NOMO-1 treated with dmso at 0.1 percent for 144 hours (cell line): ENCODE data around the gene TCEANC2.
"Not testable (repeated sequence)": the region's sequence is repeated elsewhere in the genome, so short reads cannot be mapped to it uniquely, and the experiment has no call there.

Experiments
- DNase-seq: peaks from one replicate; lab custom pipeline; 2025; ENCODE audit not compliant: unreplicated experiment; lab: John Stamatoyannopoulos, UW

TCEANC2 gene

GRCh38 chr1:54052934-54053744 lies at the start of gene TCEANC2, which contains the start of gene TMEM59:
TCEANC2 (plus strand) TSS chr1:54053608; CDS start chr1:54054423, 815 bp downstream.
TMEM59 (minus strand) TSS chr1:54053204; CDS start chr1:54053188, 16 bp downstream.
- DNase-seq = peak; percentile 99

DNA sequence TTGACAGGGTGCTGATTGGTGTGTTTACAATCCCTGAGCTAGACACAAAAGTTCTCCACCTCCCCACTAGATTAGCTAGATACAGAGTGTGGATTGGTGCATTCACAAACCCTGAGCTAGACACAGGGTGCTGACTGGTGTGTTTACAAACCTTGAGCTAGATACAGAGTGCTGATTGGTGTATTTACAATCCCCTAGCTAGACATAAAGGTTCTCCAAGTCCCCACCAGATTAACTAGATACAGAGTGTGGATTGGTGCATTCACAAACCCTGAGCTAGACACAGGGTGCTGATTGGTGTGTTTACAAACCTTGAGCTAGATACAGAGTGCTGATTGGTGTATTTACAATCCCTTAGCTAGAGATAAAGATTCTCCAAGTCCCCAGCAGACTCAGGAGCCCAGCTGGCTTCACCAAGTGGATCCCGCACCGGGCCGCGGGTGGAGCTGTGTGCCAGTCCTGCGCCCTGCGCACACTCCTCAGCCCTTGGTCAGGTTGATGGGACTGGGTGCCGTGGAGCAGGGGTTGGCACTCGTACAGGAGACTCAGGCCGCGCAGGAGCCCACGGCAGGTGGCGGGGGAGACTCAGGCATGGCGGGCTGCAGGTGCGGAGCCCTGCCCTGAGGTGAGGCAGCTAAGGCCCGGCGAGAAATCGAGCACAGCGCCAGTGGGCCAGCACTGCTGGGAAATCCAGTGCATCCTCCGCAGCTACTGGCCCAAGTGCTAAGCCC lies 49.5 kb upstream of the TCEANC2 start:
- DNase-seq = not testable (repeated sequence)

- no peak for DNase-seq
Observed at GRCh38 chr1:54004481-54005049, 48.8 kb upstream of the TCEANC2 start.

GRCh38 chr1:54006508-54006907 lies 46.9 kb upstream of the TCEANC2 start:
- DNase-seq = no peak

GRCh38 chr1:54007613-54008012 lies 45.8 kb upstream of the TCEANC2 start:
- DNase-seq = no peak

DNA sequence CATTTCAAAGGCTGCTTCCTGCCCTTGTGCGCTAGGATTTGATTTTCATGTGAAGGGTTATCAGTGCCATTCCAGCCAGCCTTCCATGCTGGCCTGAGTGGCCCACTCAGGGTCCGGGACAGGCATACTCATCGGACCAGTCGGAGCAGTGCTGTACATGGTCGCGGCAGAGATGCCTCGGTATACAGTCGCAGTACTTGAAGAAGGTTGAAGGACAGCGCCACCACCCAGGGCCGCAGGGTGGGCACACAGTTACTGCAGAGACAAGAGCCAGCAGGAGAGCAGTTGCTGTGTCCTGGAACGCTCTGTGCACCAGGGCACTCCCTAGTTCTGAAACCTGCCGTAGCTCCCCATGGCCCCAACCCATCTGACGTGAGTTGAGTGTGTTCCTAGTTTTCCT lies 44.5 kb upstream of the TCEANC2 start:
- DNase-seq = no peak

- DNase-seq = no peak
Observed at GRCh38 chr1:54009406-54009805, 44.0 kb upstream of the TCEANC2 start.

GRCh38 chr1:54010415-54011117 lies 42.8 kb upstream of the TCEANC2 start:
- no peak for DNase-seq

DNA sequence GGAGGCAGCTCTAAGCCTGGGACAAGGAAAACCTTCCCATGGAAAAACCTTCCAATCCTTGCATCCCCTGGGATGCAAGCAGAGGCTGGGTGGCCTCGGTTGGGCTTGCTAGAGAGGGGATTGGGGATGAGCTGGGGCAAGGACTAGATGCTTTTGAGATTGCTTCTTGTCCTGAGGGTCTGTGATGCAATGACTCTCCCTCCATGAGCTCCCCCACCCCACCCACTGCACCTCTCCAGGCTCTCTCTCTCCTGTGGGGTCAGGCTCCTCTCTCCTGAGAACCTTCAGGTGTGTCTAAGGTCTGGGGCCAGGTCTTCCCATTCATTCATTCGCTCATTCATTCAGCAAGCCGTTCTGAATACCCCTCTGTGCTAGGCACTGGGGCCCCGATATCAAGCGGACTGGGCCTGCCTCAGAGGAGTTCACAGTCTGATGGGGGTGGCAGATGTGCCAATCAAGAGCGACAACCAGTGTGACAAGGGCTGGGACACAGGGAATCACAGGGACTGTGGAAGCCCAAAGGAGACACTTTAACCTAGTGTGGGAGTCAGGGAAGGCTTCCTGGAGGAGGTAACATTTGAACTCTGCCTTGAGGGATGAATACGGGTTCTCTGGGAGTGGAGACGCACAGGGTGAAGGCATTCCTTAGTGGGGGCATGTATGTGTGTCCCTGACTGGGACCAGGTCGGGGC lies 41.9 kb upstream of the TCEANC2 start:
- no peak for DNase-seq

DNA sequence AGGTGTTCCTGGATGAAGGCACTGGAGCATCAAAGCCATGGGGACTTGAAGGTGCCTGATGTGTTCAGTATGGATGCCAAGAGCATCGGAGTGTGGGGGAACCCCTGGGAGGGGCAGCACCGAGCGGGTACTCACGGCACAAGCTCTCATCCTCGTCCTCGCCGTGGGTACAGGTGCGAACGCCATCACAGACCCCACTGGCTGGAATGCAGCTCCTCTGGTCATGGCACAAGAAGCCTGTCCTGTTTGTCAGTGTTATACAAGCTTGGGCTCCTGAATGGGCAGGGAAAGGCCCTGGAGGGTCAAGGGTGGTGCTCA lies 41.4 kb upstream of the TCEANC2 start:
- DNase-seq = no peak

- DNase-seq = no peak
Observed at GRCh38 chr1:54012863-54013262, 40.5 kb upstream of the TCEANC2 start.

- DNase-seq = no peak
Observed at GRCh38 chr1:54013393-54014008, 39.9 kb upstream of the TCEANC2 start.

DNA sequence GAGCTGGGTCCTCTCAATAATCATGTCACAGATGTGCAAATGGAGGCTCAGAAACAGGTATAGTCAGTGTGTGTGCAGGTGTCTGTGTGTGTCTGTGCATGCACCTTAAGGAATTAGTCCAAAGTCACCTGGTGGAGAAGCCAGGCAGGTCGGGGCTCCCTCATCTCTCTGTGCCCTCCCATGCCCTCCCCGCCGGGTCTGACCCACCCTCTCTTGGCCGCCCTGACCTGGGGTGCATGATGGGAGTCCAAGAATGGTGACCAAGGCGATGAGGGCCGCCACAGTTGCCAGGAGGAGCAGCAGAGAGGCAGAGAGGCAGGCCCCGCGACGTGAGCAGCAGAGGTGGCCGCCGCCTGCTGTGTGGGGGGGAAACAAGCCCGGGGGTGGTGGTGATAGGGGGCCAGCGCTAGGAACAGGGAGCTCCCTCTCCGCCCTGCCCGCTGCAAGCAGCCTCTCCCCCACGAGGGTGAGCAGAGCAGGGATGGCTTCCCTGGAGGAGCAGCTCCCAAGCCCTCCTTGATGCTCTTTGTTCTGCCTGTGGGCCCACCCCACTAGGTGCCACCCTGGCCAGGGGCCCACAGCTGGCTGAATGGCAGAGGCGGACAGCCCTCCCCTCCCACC lies 39.3 kb upstream of the TCEANC2 start:
- DNase-seq = no peak

- no peak for DNase-seq
Observed at GRCh38 chr1:54016343-54017282, 36.8 kb upstream of the TCEANC2 start.

GRCh38 chr1:54017979-54018378 lies 35.4 kb upstream of the TCEANC2 start, which contains the start of gene LDLRAD1:
LDLRAD1 (minus strand) TSS chr1:54018186; CDS start chr1:54018112, 74 bp downstream.
- DNase-seq = no peak

DNA sequence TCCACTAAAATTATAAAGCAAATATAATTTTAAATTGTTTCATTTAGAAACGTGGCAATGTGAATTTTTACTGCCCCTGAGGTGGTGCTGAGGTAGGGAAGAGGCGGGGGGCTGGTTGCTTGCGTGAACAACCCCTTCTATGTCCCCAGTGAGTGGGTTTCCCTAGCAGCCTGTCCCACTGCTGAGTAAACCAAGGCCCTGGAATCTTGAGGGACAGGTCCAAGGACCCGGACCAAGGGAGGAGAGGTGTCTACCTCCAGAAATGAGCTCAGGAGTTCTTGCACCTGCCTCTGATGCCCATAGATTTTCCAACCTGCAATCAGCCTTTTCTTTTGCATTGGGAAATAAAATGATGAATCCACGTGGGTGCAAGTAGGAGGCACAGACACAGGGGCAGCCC lies 34.8 kb upstream of the TCEANC2 start:
- DNase-seq = no peak

DNA sequence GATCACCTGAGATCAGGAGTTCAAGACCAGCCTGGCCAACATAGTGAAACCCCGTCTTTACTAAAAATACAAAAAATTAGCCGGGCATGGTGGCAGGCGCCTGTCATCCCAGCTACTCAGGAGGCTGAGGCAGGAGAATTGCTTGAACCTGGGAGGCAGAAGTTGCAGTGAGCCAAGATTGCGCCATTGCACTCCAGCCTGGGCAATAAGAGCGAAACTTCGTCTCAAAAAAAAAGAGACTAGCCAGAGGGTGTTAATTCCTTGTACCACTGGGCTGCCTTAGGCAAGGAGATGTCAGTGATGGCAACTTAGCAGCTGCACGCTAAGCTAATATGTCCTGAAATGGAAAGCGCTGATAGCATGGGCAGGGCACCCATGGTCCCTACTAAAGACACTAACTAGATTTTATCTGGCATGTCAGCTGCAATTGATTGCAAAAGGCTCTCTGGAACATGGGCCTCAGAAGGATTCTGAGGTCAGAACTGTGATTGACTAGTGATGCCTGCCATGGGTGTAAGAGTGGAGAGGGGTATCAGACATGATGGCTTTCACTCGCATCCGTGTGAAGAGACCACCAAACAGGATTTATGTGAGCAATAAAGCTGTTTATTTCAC lies 33.7 kb upstream of the TCEANC2 start:
- DNase-seq = not testable (repeated sequence)

GRCh38 chr1:54024358-54024757 lies 29.1 kb upstream of the TCEANC2 start:
- DNase-seq = no peak
